Measurements from ENCODE around the gene BARX1. TPM values are rescaled to one million over a fixed set of nuclear protein-coding genes. Genes with fewer than 3 reads are reported as not detected.

The BARX1 gene
- total RNA-seq, 1 experiment from 2014 or later, result not detected

- Histone ChIP-seq H2AFZ (ENCODE audit: low read length) (no peak overlapping the region), H3K9ac (ENCODE audit: low read length) (no peak overlapping the region), H3K27ac (ENCODE audit: low read length) (no peak overlapping the region), H3K9me3 (ENCODE audit: low read length) (no peaks in the 10 kb centered on the region), H3K9me2 (replicated peaks; ENCODE audit: insufficient read depth, low read length) (no peaks in the 10 kb centered on the region), H3K79me2 (ENCODE audit: low read length) (no peaks in the 10 kb centered on the region), H3K4me1 (ENCODE audit: low read length) (no peaks in the 10 kb centered on the region), H3K4me2 (ENCODE audit: low read depth, low read length, poor library complexity, severe bottlenecking) (no peak overlapping the region), H3K4me3 (ENCODE audit: low read length) (no peak overlapping the region), H4K20me1 (ENCODE audit: insufficient read depth, low read depth, low read length) (no peaks in the 10 kb centered on the region), H3K36me3 (ENCODE audit: insufficient read depth, low read length) (no peaks in the 10 kb centered on the region), H3K27me3 (ENCODE audit: low read length) (no peaks in the 10 kb centered on the region)
- no peak for DNase-seq
Measured at GRCh38 chr9:93920131-93920800, 34.9 kb downstream of the BARX1 start.

GRCh38 chr9:93918061-93918460, 37.1 kb downstream of the BARX1 start:
- H3K9me3 ChIP-seq (ENCODE audit: low read length), result no peaks in the 10 kb centered on the region
- DNase-seq, result no peak
- H3K4me3 ChIP-seq (ENCODE audit: low read length), result no peak overlapping the region
- no peaks in the 10 kb centered on the region for H3K27me3 ChIP-seq (ENCODE audit: low read length)
- H4K20me1 ChIP-seq (ENCODE audit: insufficient read depth, low read depth, low read length), result no peaks in the 10 kb centered on the region
- no peaks in the 10 kb centered on the region for H3K79me2 ChIP-seq (ENCODE audit: low read length)
- H3K27ac ChIP-seq (ENCODE audit: low read length), result no peak overlapping the region
- no peak overlapping the region for H3K4me2 ChIP-seq (ENCODE audit: low read depth, low read length, poor library complexity, severe bottlenecking)
- no peak overlapping the region for H2AFZ ChIP-seq (ENCODE audit: low read length)
- no peaks in the 10 kb centered on the region for H3K36me3 ChIP-seq (ENCODE audit: insufficient read depth, low read length)
- H3K9me2 ChIP-seq (replicated peaks; ENCODE audit: insufficient read depth, low read length), result no peaks in the 10 kb centered on the region
- H3K4me1 ChIP-seq (ENCODE audit: low read length), result no peaks in the 10 kb centered on the region
- no peak overlapping the region for H3K9ac ChIP-seq (ENCODE audit: low read length)

GRCh38 chr9:93917121-93917853, 37.9 kb downstream of the BARX1 start:
- no peak overlapping the region for H3K4me2 ChIP-seq (ENCODE audit: low read depth, low read length, poor library complexity, severe bottlenecking)
- no peaks in the 10 kb centered on the region for H3K36me3 ChIP-seq (ENCODE audit: insufficient read depth, low read length)
- H3K79me2 ChIP-seq (ENCODE audit: low read length), result no peaks in the 10 kb centered on the region
- no peaks in the 10 kb centered on the region for H3K27me3 ChIP-seq (ENCODE audit: low read length)
- H3K9me3 ChIP-seq (ENCODE audit: low read length), result no peaks in the 10 kb centered on the region
- no peak overlapping the region for H2AFZ ChIP-seq (ENCODE audit: low read length)
- H3K9ac ChIP-seq (ENCODE audit: low read length), result no peak overlapping the region
- no peaks in the 10 kb centered on the region for H4K20me1 ChIP-seq (ENCODE audit: insufficient read depth, low read depth, low read length)
- DNase-seq, result no peak
- no peaks in the 10 kb centered on the region; the same call in 1 of the 2 replicates for H3K4me1 ChIP-seq (ENCODE audit: low read length)
- no peak overlapping the region for H3K4me3 ChIP-seq (ENCODE audit: low read length)
- no peaks in the 10 kb centered on the region for H3K9me2 ChIP-seq (replicated peaks; ENCODE audit: insufficient read depth, low read length)
- H3K27ac ChIP-seq (ENCODE audit: low read length), result no peak overlapping the region

GRCh38 chr9:93916358-93916757, 38.8 kb downstream of the BARX1 start:
- no peak for DNase-seq

GRCh38 chr9:93911801-93912554, 43.2 kb downstream of the BARX1 start:
- H3K9me2 ChIP-seq (replicated peaks; ENCODE audit: insufficient read depth, low read length), result no peaks in the 10 kb centered on the region
- no peak overlapping the region for H3K27ac ChIP-seq (ENCODE audit: low read length)
- no peaks in the 10 kb centered on the region for H3K79me2 ChIP-seq (ENCODE audit: low read length)
- H3K4me1 ChIP-seq (ENCODE audit: low read length), result peaks cover 3% of the 10 kb centered on the region; the same call in 1 of the 2 replicates
- no peaks in the 10 kb centered on the region for H3K36me3 ChIP-seq (ENCODE audit: insufficient read depth, low read length)
- no peak overlapping the region for H3K4me3 ChIP-seq (ENCODE audit: low read length)
- no peaks in the 10 kb centered on the region for H4K20me1 ChIP-seq (ENCODE audit: insufficient read depth, low read depth, low read length)
- no peak overlapping the region for H3K4me2 ChIP-seq (ENCODE audit: low read depth, low read length, poor library complexity, severe bottlenecking)
- DNase-seq, result no peak
- no peak overlapping the region for H2AFZ ChIP-seq (ENCODE audit: low read length)
- no peak overlapping the region for H3K9ac ChIP-seq (ENCODE audit: low read length)
- H3K9me3 ChIP-seq (ENCODE audit: low read length), result no peaks in the 10 kb centered on the region
- no peaks in the 10 kb centered on the region for H3K27me3 ChIP-seq (ENCODE audit: low read length)

More at GRCh38 chr9:93916358-93916757, 38.8 kb downstream of the BARX1 start:
- no peaks in the 10 kb centered on the region for H4K20me1 ChIP-seq (ENCODE audit: insufficient read depth, low read depth, low read length)
- H3K4me2 ChIP-seq (ENCODE audit: low read depth, low read length, poor library complexity, severe bottlenecking), result no peak overlapping the region
- no peak overlapping the region for H2AFZ ChIP-seq (ENCODE audit: low read length)
- H3K27me3 ChIP-seq (ENCODE audit: low read length), result no peaks in the 10 kb centered on the region
- no peaks in the 10 kb centered on the region for H3K36me3 ChIP-seq (ENCODE audit: insufficient read depth, low read length)
- H3K9me3 ChIP-seq (ENCODE audit: low read length), result no peaks in the 10 kb centered on the region
- H3K9me2 ChIP-seq (replicated peaks; ENCODE audit: insufficient read depth, low read length), result no peaks in the 10 kb centered on the region
- H3K79me2 ChIP-seq (ENCODE audit: low read length), result no peaks in the 10 kb centered on the region
- H3K9ac ChIP-seq (ENCODE audit: low read length), result no peak overlapping the region
- H3K4me1 ChIP-seq (ENCODE audit: low read length), result no peaks in the 10 kb centered on the region; the same call in 1 of the 2 replicates
- H3K4me3 ChIP-seq (ENCODE audit: low read length), result no peak overlapping the region
- no peak overlapping the region for H3K27ac ChIP-seq (ENCODE audit: low read length)

GRCh38 chr9:93911136-93911745, 43.9 kb downstream of the BARX1 start:
- Histone ChIP-seq H3K79me2 (ENCODE audit: low read length) (no peaks in the 10 kb centered on the region), H3K27ac (ENCODE audit: low read length) (no peak overlapping the region), H3K4me2 (ENCODE audit: low read depth, low read length, poor library complexity, severe bottlenecking) (no peak overlapping the region), H3K9ac (ENCODE audit: low read length) (no peak overlapping the region), H3K4me1 (ENCODE audit: low read length) (peaks cover 3% of the 10 kb centered on the region; the same call in 1 of the 2 replicates), H4K20me1 (ENCODE audit: insufficient read depth, low read depth, low read length) (no peaks in the 10 kb centered on the region), H3K9me2 (replicated peaks; ENCODE audit: insufficient read depth, low read length) (no peaks in the 10 kb centered on the region), H3K9me3 (ENCODE audit: low read length) (no peaks in the 10 kb centered on the region), H3K27me3 (ENCODE audit: low read length) (no peaks in the 10 kb centered on the region), H2AFZ (ENCODE audit: low read length) (no peak overlapping the region), H3K36me3 (ENCODE audit: insufficient read depth, low read length) (no peaks in the 10 kb centered on the region), H3K4me3 (ENCODE audit: low read length) (no peak overlapping the region)
- DNase-seq, result no peak

GRCh38 chr9:93910598-93910997, 44.6 kb downstream of the BARX1 start:
- no peak overlapping the region for H2AFZ ChIP-seq (ENCODE audit: low read length)
- H3K4me1 ChIP-seq (ENCODE audit: low read length), result peaks cover 3% of the 10 kb centered on the region; the same call in 1 of the 2 replicates
- no peaks in the 10 kb centered on the region for H3K79me2 ChIP-seq (ENCODE audit: low read length)
- no peaks in the 10 kb centered on the region for H4K20me1 ChIP-seq (ENCODE audit: insufficient read depth, low read depth, low read length)
- H3K36me3 ChIP-seq (ENCODE audit: insufficient read depth, low read length), result no peaks in the 10 kb centered on the region
- no peak overlapping the region for H3K27ac ChIP-seq (ENCODE audit: low read length)
- DNase-seq, result no peak
- H3K4me3 ChIP-seq (ENCODE audit: low read length), result no peak overlapping the region
- H3K27me3 ChIP-seq (ENCODE audit: low read length), result no peaks in the 10 kb centered on the region
- H3K9me2 ChIP-seq (replicated peaks; ENCODE audit: insufficient read depth, low read length), result no peaks in the 10 kb centered on the region
- no peak overlapping the region for H3K9ac ChIP-seq (ENCODE audit: low read length)
- no peaks in the 10 kb centered on the region for H3K9me3 ChIP-seq (ENCODE audit: low read length)
- no peak overlapping the region for H3K4me2 ChIP-seq (ENCODE audit: low read depth, low read length, poor library complexity, severe bottlenecking)

GRCh38 chr9:93910196-93910595, 45.0 kb downstream of the BARX1 start:
- no peak overlapping the region for H3K9ac ChIP-seq (ENCODE audit: low read length)
- DNase-seq, result no peak
- no peaks in the 10 kb centered on the region for H3K79me2 ChIP-seq (ENCODE audit: low read length)
- H3K36me3 ChIP-seq (ENCODE audit: insufficient read depth, low read length), result no peaks in the 10 kb centered on the region
- no peak overlapping the region for H3K4me2 ChIP-seq (ENCODE audit: low read depth, low read length, poor library complexity, severe bottlenecking)
- H3K4me1 ChIP-seq (ENCODE audit: low read length), result peaks cover 3% of the 10 kb centered on the region; the same call in 1 of the 2 replicates
- H3K9me2 ChIP-seq (replicated peaks; ENCODE audit: insufficient read depth, low read length), result no peaks in the 10 kb centered on the region
- no peak overlapping the region for H3K4me3 ChIP-seq (ENCODE audit: low read length)
- H4K20me1 ChIP-seq (ENCODE audit: insufficient read depth, low read depth, low read length), result no peaks in the 10 kb centered on the region
- no peaks in the 10 kb centered on the region for H3K27me3 ChIP-seq (ENCODE audit: low read length)
- no peak overlapping the region for H3K27ac ChIP-seq (ENCODE audit: low read length)
- no peaks in the 10 kb centered on the region for H3K9me3 ChIP-seq (ENCODE audit: low read length)
- no peak overlapping the region for H2AFZ ChIP-seq (ENCODE audit: low read length)

Measured in Karpas-422 (cell line).